Neuron (in vitro differentiated cells): Measurements from ENCODE around the gene DKC1.

Experiments used
- H2AFZ ChIP-seq: one replicate; pipeline ENCODE4 v1.6.1; 2013; ENCODE audit warnings: low read depth, mild to moderate bottlenecking, inconsistent platforms, low read length, moderate library complexity
- H3K27me3 ChIP-seq: one replicate; pipeline ENCODE4 v1.6.1; 2013; ENCODE audit warnings: low read length; ENCODE audit not compliant: insufficient read depth
- H3K36me3 ChIP-seq: one replicate; pipeline ENCODE4 v1.6.1; 2013; ENCODE audit warnings: low read length; ENCODE audit not compliant: insufficient read depth
- H3K4me1 ChIP-seq: one replicate; pipeline ENCODE4 v1.6.1; 2013; ENCODE audit warnings: low read length; ENCODE audit not compliant: insufficient read depth
- H3K4me3 ChIP-seq: 2 replicates; pipeline ENCODE4 v1.5.1; 2013; ENCODE audit warnings: mild to moderate bottlenecking, low read length, moderate library complexity
- H3K9me3 ChIP-seq: one replicate; pipeline ENCODE4 v1.6.1; 2013; ENCODE audit warnings: low read length

Gene DKC1

DNA sequence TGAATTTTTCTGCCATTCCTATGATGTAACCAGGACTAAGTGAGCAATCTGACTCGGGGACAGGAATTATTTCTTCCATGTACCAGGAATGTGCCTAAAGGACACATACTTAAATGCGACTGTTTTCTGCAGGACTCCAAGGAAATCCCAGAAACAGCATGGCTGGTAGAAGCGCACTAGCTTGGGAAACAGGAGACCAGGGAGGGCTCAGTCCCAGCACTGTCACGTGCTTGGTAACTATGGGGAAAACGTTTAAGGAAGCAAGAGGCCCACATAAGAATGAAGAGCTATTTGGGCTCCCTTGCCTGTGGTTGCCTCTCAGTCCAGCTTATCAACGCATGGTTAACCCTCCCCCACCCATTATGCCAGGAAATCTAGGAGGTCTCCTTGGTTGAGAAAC, 23.1 kb downstream of the DKC1 start:
- no peaks in the 10 kb centered on the region for H3K36me3 ChIP-seq
- H3K9me3 ChIP-seq, result no peaks in the 10 kb centered on the region
- no peaks in the 10 kb centered on the region for H3K4me1 ChIP-seq
- no peak overlapping the region for H3K4me3 ChIP-seq
- H3K27me3 ChIP-seq, result peaks cover 9% of the 10 kb centered on the region
- no peak overlapping the region for H2AFZ ChIP-seq

DNA sequence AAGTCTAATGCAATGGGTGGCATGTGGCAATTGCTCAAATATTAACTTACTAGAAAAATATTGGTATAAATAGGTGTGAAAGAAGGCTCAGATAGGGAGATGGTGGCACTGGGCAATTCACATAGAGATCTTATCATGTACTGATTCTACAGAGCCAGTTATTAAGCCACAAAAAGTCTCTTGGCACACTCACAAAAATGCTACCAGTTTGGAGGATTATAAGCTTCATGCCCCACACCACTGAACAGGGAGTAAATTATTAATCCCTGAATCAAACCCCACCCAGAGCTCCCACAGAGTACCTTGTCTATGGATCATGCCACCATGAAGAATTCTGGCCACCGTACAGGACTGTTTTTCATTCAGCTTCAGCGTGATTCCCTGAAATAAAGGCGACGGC, 28.8 kb downstream of the DKC1 start:
- Histone ChIP-seq H3K36me3 (no peaks in the 10 kb centered on the region), H3K4me1 (no peaks in the 10 kb centered on the region), H2AFZ (no peak overlapping the region), H3K9me3 (no peaks in the 10 kb centered on the region), H3K27me3 (peaks cover 7% of the 10 kb centered on the region), H3K4me3 (no peak overlapping the region)

DNA sequence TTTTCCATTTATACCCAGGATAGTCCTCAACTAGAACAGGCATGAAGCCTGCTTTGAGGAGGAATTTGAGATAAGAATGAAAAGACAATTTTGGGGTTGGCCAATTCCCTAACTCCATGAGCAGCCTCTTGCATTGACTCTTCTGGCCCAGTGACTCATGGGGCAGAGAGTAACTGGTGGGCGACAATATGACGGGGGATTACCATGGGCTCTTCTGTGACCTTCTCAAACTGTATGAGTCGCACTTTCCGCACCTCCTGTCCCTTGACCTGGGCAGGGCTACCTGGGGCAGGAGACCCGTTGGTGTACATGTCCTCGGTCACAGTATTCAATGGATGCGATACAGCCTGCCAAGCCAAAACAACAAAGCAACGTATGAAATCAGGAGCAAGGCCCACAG, 29.3 kb downstream of the DKC1 start:
- no peak overlapping the region for H2AFZ ChIP-seq
- no peaks in the 10 kb centered on the region for H3K9me3 ChIP-seq
- peaks cover 7% of the 10 kb centered on the region for H3K27me3 ChIP-seq
- H3K36me3 ChIP-seq, result no peaks in the 10 kb centered on the region
- H3K4me3 ChIP-seq, result no peak overlapping the region
- H3K4me1 ChIP-seq, result no peaks in the 10 kb centered on the region

DNA sequence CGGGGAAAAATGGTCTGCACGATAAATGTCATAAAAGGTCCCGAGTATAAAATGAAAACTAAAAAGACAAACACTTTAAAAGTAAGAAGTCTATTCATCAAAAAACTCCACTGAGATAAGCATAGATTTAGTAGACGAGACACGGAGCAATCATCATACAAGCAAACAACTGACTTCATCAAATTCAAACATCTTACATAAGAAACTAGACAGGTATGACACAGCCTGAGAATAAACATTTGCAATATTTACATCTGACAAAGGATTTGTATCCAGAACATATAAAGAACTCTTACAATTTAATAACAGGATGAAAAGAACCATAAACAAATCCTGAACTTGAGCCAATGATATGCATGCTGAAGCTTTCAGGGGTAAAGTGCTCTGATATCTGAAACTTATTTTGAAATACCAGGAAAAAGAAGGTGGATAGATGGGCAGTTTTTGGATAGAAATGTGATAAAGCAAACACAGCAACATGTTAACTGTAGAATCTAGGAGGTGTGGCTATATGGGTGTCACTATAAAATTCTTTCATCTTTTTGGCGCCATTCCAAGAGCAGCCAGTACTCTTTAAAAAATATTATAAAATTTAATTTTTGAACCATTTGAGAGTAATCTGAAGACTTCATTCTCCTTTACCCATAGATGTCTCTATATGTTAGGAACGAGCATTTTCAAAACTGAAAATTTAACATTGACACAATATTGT, 30.6 kb downstream of the DKC1 start:
- Histone ChIP-seq H3K9me3 (no peaks in the 10 kb centered on the region), H3K4me3 (no peak overlapping the region), H3K4me1 (no peaks in the 10 kb centered on the region), H2AFZ (no peak overlapping the region), H3K27me3 (peaks cover 7% of the 10 kb centered on the region), H3K36me3 (no peaks in the 10 kb centered on the region)

DNA sequence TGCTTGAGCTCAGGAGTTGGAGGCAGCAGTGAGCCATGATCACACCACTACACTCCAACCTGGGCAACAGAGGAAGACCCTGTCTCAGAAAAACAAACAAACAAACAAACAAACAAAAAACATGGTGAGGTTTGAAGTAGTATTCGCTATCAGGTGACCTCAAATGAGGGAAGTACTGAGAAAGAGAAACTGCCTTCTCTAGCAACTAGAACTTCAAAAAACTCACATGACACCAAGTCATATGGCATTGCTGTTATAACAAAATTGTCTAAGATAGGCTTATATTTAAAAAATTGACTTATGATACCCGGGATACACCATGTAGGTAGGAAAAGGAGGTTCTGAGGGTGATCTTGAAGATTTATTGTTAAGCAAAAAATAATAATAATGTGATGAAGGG, 32.4 kb downstream of the DKC1 start:
- H3K36me3 ChIP-seq, result no peaks in the 10 kb centered on the region
- H3K27me3 ChIP-seq, result peaks cover 7% of the 10 kb centered on the region
- H3K9me3 ChIP-seq, result no peaks in the 10 kb centered on the region
- no peak overlapping the region for H3K4me3 ChIP-seq
- H3K4me1 ChIP-seq, result peaks cover 7% of the 10 kb centered on the region
- H2AFZ ChIP-seq, result no peak overlapping the region

DNA sequence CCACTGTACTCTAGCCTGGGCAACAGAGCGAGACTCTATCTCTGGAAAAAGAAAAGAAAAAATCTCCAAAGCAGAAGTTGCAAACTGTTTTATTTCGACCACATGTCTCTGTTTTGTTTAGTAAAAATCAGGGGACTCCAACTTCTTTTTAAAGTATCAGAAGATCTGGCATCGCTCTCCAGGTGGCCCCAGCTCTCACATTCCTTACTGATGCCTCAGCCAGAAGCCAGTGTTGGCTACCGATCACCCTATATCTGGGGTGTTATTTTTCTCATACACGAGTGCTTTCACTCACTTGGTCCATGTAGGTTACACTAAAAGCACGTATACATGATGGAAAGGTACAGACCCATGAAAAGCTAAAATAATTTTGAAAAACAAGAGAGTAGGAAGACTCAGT, 34.3 kb downstream of the DKC1 start:
- Histone ChIP-seq H3K27me3 (peaks cover 9% of the 10 kb centered on the region), H3K9me3 (no peaks in the 10 kb centered on the region), H2AFZ (no peak overlapping the region)

DNA sequence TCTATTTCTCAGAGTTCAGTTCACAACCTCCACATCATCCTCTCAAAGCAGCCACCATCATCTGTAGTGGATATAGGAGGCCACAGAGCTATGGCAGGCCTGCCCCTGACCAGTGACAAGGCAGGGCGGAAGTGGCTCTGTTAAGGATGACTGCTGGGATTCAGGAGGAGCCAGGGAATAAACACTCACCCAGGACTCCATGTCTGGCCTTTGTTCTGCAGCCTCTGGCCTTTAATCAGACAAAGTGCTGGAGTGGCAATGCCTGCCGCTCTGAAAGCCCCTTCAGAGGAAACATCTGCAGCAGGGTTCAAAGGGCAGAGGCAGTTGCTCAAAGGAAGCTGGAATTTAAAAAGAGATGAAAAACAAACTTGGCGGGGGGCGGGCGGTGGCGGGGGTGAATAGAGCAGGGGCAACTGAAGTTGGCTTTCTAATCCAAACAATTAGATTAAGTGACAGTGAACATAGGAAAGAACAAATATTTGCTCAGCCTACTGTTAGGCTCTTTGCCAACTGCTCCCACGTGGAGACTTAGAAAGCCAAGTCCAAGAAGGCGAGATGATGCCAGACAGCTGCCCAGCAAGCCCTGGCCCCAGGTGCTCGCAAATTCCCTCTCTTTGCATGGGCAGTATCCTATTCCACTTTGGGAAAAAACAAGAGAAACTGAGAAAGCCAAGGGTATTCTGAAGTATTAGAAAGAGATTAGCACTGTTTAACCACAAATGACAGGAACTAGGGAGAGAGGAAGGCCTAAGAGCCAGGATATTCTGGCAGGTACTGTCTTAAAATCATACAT, 37.1 kb downstream of the DKC1 start:
- peaks cover 27% of the 10 kb centered on the region for H3K27me3 ChIP-seq
- peaks cover 11% of the 10 kb centered on the region for H3K4me1 ChIP-seq
- H3K36me3 ChIP-seq, result no peaks in the 10 kb centered on the region
- H3K9me3 ChIP-seq, result no peaks in the 10 kb centered on the region
- H2AFZ ChIP-seq, result no peak overlapping the region
- H3K4me3 ChIP-seq, result no peak overlapping the region

More for the DNA sequence above, 34.3 kb downstream of the DKC1 start:
- Histone ChIP-seq H3K36me3 (no peaks in the 10 kb centered on the region), H3K4me1 (peaks cover 11% of the 10 kb centered on the region), H3K4me3 (no peak overlapping the region)

DNA sequence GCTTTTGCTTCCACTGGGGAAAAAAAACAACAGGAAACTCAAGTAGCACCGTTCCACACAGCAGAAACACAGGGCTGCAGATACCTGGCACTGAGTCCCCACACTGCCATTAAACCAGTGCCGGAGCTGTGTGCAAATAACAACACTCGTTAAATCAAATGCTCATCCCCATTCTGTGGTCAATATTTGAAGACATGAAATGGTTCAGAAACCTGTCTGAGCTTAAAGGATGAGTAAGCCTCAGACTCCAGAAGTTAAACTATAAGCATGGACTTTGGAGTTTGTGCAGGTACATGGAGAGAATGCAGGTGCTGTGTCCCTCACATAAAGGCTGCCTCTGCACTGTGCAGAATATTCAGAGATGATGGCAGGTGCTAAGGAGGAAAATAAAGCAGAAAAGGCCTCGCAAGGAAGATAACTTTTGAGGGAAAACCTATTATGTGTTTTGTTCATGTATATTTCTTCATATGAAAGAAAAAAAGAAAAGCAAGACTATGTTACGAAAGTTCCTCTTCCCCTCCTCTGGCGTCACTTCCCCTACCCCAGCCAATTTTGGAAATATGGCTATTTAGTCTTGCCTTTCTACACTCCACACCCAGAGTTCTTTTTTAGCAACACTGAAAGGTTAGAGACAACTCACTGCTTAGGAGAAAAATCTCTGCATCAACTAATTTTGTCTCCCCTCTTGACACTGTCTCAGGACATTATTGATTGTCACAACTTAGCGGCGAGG, 38.0 kb downstream of the DKC1 start:
- Histone ChIP-seq H3K9me3 (no peaks in the 10 kb centered on the region), H3K36me3 (no peaks in the 10 kb centered on the region), H3K4me3 (no peak overlapping the region), H3K27me3 (peaks cover 29% of the 10 kb centered on the region), H2AFZ (no peak overlapping the region), H3K4me1 (peaks cover 11% of the 10 kb centered on the region)

DNA sequence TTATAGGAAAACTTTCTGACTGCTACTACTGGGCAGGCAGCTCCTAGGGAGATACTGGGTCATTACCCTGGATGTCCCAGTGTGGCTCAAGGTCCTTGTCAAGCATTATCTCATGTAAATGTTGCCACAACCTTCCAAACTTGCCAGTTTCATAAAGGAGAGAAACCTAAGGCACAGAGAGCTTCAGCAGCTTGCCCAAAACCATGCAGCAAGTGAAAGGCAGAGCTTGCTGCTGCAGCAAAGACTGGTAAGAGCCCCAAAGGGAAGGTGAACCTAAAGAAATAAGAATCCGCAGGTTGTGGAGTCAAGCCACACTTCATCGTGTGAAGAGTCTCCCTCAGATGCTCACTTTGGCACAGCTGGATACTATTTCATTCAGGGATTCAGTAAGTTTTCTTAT, 40.3 kb downstream of the DKC1 start:
- peaks cover 3% of the 10 kb centered on the region for H3K9me3 ChIP-seq

DNA sequence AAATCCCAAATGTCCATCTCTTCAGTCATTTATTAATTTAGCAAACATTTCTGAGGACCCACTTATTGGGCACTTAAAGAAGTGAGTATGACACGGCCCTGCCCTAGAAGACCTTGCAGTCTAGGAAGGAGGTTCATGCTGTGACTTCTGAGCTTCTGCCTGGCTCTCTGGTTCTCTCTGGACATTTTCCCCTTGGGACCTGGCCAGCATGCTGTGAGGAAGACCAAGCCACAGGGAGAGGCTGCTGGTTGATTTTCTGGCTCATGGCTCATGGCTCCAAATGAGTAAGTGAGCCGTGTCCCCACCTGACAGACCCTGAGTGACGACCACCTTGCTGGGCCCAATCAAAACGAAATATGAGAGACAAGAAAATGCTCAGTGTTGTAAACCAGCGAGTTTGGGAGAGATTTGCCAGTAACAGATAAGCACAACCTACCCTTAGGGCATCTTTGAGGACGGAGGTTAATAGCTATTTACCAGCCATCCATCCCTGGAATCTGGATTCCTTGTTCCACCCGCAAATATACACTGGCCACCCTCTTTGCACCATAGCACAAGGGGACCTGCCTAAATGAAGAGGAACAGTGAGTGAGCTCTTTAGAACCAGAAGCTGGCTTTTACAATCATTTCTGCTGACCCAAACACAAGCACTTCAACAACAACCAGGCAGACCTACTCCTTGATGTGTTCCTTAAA, 41.7 kb downstream of the DKC1 start:
- peak overlapping the region; percentile 45 for H3K4me3 ChIP-seq
- no peak overlapping the region for H2AFZ ChIP-seq
- peaks cover 3% of the 10 kb centered on the region for H3K9me3 ChIP-seq
- H3K4me1 ChIP-seq, result peaks cover 9% of the 10 kb centered on the region
- no peaks in the 10 kb centered on the region for H3K36me3 ChIP-seq
- peaks cover 34% of the 10 kb centered on the region for H3K27me3 ChIP-seq

More for the DNA sequence above, 40.3 kb downstream of the DKC1 start:
- H3K36me3 ChIP-seq, result no peaks in the 10 kb centered on the region
- H3K4me1 ChIP-seq, result peaks cover 14% of the 10 kb centered on the region
- H3K27me3 ChIP-seq, result peaks cover 34% of the 10 kb centered on the region
- H3K4me3 ChIP-seq, result no peak overlapping the region
- no peak overlapping the region for H2AFZ ChIP-seq

DNA sequence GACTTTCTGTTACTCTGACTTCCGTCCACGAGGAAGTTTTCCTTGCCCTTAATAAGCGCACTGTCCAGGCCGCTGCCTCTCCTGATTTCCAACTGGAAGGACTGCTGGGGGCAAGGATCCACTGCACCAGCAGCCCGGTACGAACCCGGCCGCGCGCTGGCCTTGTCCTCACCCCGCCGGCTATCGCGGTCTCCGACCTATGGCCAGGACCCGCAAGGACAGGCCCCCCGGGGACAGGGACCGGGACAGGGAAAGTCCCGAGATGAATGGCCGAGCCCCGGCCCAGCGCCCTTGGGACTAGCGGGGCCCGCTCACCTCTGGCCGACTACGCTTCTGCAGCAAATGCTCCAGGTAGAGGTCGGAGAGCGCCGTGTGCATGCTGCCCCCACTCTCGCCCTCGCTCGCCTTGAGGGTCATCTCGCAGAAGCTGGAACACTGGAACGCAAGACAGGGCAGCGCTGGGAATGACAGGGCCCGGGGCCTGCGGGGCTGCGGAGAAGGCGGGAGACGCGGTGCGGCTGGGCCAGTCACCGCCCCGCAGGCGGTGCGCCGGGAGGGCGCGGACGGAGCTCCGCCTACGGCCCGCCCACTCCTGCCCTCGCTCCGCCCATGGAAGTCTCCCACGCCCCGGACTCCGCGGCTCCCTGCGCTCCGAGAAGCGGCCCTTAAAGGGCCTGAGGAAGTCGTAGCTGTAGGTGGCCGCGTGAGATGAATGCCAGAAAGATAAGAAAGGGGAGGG, 42.5 kb downstream of the DKC1 start, which contains the start of gene MPP1:
MPP1 (minus strand) TSS at position 529 of the 739 bp plus-strand sequence; CDS start at position 417, 112 bp downstream.
- peak within 1 kb of the TSS; percentile 45 for H3K4me3 ChIP-seq
- no peak within 1 kb of the TSS for H2AFZ ChIP-seq
- peaks cover 7% of the 10 kb centered on the region for H3K4me1 ChIP-seq
- H3K36me3 ChIP-seq, result no peaks in the 10 kb centered on the region
- H3K27me3 ChIP-seq, result peaks cover 34% of the 10 kb centered on the region
- peaks cover 3% of the 10 kb centered on the region for H3K9me3 ChIP-seq

DNA sequence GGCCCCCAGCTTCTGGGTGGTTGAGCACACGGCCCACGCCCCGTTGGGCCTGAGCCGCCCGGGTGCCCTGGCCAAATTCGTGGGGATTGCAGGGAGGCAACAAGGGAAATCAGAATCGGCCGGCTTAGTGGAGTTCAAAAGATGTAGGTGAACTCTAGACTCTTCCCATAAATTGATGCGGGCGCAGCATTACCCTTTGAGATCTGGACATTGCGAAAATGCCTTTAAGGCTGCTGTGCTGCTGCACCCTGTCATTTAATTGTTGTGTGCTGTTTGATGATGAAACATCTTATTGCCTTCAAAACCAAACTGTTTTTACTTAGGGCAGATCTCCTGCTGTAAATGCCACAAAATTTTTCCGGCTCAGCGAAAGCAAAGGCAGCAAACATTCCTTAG, 43.0 kb downstream of the DKC1 start:
- H3K27me3 ChIP-seq, result peaks cover 34% of the 10 kb centered on the region

More for the DNA sequence above, 43.0 kb downstream of the DKC1 start:
- H3K36me3 ChIP-seq, result no peaks in the 10 kb centered on the region
- H3K4me3 ChIP-seq, result peak overlapping the region; percentile 45
- H3K4me1 ChIP-seq, result peaks cover 4% of the 10 kb centered on the region
- H3K9me3 ChIP-seq, result peaks cover 3% of the 10 kb centered on the region
- no peak overlapping the region for H2AFZ ChIP-seq
